ENCODE data around the gene DMAC1. TPM values are rescaled to one million over a fixed set of nuclear protein-coding genes. Genes with fewer than 3 reads are reported as not detected.

The DMAC1 gene
- total RNA-seq, result 14.7 and 17.2 TPM in 2 replicates
- polyA plus RNA-seq (2012), result 90.4 TPM

- peak; percentile 91 for DNase-seq (ENCODE audit: low read depth)
Measured at GRCh38 chr9:7799234-7799943, at the start of gene DMAC1. Gene DMAC1, minus strand, starts transcription at chr9:7799778. Its CDS starts 44 bp downstream, at chr9:7799734.

- DNase-seq (ENCODE audit: low read depth), result no peak
Measured at GRCh38 chr9:7849362-7849761, 49.8 kb upstream of the DMAC1 start.

GRCh38 chr9:7848498-7848897 lies 48.9 kb upstream of the DMAC1 start:
- DNase-seq (ENCODE audit: low read depth), result no peak

GRCh38 chr9:7844242-7844641 lies 44.7 kb upstream of the DMAC1 start:
- no peak for DNase-seq (ENCODE audit: low read depth)

- no peak for DNase-seq (ENCODE audit: low read depth)
Measured at GRCh38 chr9:7841831-7842230, 42.3 kb upstream of the DMAC1 start.

GRCh38 chr9:7834531-7834930 lies 35.0 kb upstream of the DMAC1 start:
- no peak for DNase-seq (ENCODE audit: low read depth)

GRCh38 chr9:7828334-7828733 lies 28.8 kb upstream of the DMAC1 start:
- no peak for DNase-seq (ENCODE audit: low read depth)

GRCh38 chr9:7827792-7828191 lies 28.2 kb upstream of the DMAC1 start:
- DNase-seq (ENCODE audit: low read depth), result no peak

- DNase-seq (ENCODE audit: low read depth), result no peak
Measured at GRCh38 chr9:7827056-7827455, 27.5 kb upstream of the DMAC1 start.

GRCh38 chr9:7823651-7824050 lies 24.1 kb upstream of the DMAC1 start:
- DNase-seq (ENCODE audit: low read depth), result no peak

- DNase-seq (ENCODE audit: low read depth), result no peak
Measured at GRCh38 chr9:7819984-7820383, 20.4 kb upstream of the DMAC1 start.

- no peak for DNase-seq (ENCODE audit: low read depth)
Measured at GRCh38 chr9:7816021-7816420, 16.4 kb upstream of the DMAC1 start.

- no peak for DNase-seq (ENCODE audit: low read depth)
Measured at GRCh38 chr9:7813030-7813429, 13.5 kb upstream of the DMAC1 start.

GRCh38 chr9:7811677-7812076 lies 12.1 kb upstream of the DMAC1 start:
- DNase-seq (ENCODE audit: low read depth), result no peak

- peak; percentile 28 for DNase-seq (ENCODE audit: low read depth)
Measured at GRCh38 chr9:7802666-7803065, 3.1 kb upstream of the DMAC1 start.

- no peak for DNase-seq (ENCODE audit: low read depth)
Measured at GRCh38 chr9:7799944-7800285, 337 bp upstream of the DMAC1 start.

GRCh38 chr9:7794196-7794595 lies 5.4 kb downstream of the DMAC1 start:
- no peak for DNase-seq (ENCODE audit: low read depth)

- no peak for DNase-seq (ENCODE audit: low read depth)
Measured at GRCh38 chr9:7791394-7791793, 8.2 kb downstream of the DMAC1 start.

- DNase-seq (ENCODE audit: low read depth), result no peak
Measured at GRCh38 chr9:7790819-7791182, 8.8 kb downstream of the DMAC1 start.

- no peak for DNase-seq (ENCODE audit: low read depth)
Measured at GRCh38 chr9:7790022-7790818, 9.4 kb downstream of the DMAC1 start.

- no peak for DNase-seq (ENCODE audit: low read depth)
Measured at GRCh38 chr9:7788772-7789171, 10.8 kb downstream of the DMAC1 start.

GRCh38 chr9:7785813-7786212 lies 13.8 kb downstream of the DMAC1 start:
- DNase-seq (ENCODE audit: low read depth), result no peak

GRCh38 chr9:7784472-7784871 lies 15.1 kb downstream of the DMAC1 start:
- no peak for DNase-seq (ENCODE audit: low read depth)

All from myocyte (in vitro differentiated cells).